Fibroblast of skin of back (primary cell): ENCODE results near the gene ADORA1.

Experiments used
- DNase-seq: peaks from one replicate; pipeline ENCODE4 v3.0.0-alpha.2; 2013

ADORA1 gene

DNA sequence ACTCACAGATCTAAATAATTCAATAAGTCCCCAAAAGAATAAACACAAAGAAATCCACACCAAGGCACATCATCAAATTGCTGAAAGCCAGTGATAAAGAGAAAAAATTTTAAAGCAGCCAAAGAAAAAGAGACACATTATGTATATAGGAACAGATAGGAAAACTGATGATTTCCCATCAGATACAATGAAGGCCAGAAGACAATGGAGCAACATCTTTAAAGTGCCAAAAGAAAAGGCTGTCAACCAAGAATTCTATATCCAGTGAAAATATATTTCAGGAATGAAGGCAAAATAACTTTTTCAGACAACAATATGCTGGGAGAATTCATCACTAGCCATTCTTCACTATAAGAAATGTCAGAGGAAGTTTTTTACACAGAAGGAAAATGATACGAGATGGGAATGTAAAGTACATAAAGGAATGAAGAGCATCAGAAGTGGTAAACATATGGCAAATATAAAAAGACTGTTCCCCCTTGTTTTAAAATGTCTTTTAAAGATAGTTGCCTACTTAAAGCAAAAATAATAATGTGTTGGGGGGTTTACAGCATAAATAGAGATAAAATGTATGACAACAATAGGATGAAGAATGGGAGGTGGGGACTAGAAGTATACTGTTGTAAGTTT lies 32.4 kb upstream of the ADORA1 start:
- no peak for DNase-seq

DNA sequence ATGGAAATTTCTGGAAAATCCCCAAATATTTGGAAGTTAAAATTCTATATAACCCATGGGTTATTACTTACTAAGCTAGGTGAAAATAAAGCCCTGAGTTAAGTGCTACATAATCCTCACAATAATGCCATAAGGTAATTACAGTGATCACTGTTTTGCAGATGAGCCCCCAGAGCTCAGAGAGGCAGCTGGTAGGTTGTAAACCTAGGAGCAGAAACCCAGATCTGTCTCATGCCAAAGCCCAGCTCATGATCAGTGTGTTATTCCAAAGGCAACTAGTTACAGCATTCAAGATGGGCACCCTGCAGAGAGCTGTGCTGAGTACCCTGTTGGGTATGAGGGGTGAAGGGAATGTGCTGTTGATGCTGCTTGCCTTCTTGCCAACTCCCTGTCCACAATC lies 31.0 kb upstream of the ADORA1 start:
- DNase-seq: no peak

DNA sequence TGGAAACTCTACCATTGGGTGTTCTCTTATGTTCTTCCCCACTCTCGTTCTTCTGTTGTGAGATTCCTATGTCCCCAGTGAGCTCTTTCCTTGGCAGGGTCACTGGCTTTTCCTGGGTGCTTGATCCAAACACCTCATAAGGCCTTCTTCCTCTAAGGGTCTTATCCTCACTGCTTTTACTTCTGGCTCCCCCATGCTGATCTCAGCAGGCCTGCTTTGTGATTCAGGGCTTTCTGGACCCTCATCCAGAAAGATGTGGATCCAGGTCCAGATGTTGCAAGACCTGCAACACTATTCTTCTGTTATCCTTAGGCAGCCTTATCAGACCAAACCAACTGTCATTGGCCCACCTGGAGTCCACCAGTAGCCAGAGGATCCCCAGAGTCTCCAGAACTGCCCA lies 30.5 kb upstream of the ADORA1 start:
- DNase-seq: no peak

DNA sequence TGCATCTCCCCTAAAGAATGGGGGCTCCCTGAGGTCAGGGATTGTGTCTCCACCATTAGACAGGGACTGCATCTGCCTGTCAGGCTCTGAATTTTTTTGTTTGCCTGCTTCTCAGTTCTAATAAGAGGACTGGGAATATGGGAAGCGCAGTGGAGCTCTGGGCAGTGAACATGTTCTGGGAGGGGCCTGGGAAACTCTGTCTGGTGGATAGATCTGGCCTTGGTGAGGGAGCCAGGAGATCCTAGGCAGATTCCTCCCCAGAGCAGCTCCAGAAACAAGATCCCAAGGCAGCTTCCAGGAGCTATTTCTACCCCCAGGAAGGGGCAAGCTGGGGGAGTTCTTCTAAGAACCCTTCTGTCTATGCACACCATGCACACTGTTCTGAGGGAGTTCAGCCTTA lies 29.1 kb upstream of the ADORA1 start:
- no peak for DNase-seq

- DNase-seq: no peak
Observed at GRCh38 chr1:203098914-203099520, 28.5 kb upstream of the ADORA1 start.

DNA sequence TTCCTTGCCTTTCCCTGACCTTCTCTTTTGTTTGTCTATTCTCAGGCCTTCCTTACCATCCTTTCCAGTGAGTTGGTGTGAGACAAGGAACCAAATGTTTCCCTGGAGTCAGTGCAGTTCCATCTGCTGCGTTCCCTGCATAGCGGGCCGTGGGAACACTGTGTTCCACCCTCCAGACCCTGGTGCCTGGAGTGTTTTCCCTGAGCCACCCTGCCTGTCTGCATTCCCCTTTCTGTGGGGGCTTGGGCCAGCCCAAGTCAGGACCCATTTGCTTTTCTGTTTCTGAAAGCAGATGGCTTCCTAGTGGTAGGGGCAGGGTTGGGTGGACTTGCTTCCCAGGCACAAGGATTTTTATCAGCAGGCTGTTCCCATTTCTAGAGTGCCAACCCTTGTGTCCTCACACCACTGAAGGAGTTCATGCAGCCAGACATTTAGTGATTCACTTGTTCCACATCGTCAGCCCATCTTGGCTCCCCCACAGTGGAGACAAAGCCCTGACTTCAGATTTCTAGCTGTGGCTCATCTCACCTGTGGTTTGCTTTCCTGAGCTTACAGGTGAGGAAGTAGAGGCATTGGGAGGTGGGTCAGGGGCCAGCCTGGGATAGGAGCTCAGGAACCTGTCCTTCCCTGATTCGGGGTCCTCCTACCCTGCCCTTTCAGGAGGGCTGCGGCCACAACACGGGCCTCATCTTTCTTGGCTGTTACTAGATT lies 27.6 kb upstream of the ADORA1 start:
- DNase-seq: no peak

GRCh38 chr1:203100516-203100869 lies 27.0 kb upstream of the ADORA1 start:
- no peak for DNase-seq

DNA sequence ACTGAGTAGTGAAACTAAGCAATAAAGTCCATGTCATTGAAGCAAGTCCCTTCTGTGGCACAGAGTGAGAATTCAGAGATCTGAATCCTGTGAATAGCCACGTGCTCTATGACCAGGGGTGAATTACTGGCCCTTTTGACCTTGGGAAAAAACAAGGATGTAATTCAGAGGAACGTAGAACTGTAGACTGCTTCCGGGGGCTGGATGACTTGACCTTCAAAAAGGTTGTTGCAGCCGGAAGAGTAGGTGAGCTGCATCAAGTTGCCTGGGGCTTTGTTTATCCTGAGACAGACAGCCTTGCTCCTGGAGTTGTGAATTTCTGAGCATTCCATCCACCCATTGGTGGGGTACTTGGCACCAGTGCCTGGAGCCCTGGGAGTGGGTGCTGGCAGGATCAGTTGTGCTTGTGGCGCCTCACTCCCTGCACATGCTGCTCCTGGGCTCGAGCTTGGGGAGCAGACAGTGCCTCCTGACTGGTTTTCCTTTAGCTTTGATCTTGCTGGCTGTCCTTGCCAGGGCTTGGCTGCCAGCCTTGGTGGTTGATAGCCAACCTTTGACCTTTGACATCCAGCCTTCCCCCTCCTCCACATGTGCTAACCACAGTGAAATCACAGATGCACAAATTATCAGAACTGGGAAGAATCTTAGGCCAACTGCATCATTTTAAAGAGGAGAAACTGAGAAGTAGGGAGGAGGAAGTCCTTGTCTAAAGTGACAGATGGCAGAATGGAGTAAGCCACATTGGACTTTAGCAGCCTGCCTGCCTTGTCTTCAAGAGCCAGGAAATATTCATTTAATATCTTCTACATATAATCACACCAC lies 25.5 kb upstream of the ADORA1 start:
- DNase-seq: no peak

- DNase-seq: no peak
Observed at GRCh38 chr1:203103216-203103615, 24.3 kb upstream of the ADORA1 start.

DNA sequence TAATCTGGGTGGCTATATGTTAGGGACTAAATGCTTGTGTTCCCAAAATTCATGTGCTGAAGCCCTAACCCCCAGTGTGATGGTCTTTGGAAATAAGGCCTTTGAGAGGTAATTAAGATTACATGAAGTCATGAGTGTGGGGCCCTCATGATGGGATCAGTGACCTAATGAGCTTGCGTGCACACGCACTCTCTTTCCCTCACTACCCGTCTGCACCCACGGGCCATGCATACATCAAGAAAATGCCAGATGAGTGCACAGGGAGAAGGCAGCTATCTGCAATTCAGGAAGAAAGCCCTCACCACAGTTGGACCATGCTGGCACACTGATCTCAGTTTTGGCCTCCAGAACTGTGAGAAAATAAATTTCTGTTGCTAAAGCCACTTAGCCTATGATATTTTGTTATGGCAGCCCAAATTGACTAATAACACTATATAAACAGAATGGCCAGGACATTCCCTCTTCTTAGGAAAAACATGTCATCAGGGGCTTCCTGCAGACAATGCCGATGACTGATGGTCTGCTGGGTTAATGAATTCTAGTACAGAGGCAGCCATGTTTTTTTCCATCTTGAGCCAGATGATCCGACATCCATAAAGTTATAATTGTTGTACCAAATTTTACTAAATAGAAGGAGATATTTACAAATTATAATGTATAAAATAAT lies 23.6 kb upstream of the ADORA1 start:
- no peak for DNase-seq

- DNase-seq: no peak
Observed at GRCh38 chr1:203104789-203105390, 22.6 kb upstream of the ADORA1 start.

GRCh38 chr1:203112475-203112874 lies 15.1 kb upstream of the ADORA1 start:
- no peak for DNase-seq

- no peak for DNase-seq
Observed at GRCh38 chr1:203113308-203113707, 14.2 kb upstream of the ADORA1 start.

- no peak for DNase-seq
Observed at GRCh38 chr1:203114202-203114601, 13.3 kb upstream of the ADORA1 start.

- DNase-seq: no peak
Observed at GRCh38 chr1:203116091-203116820, 11.3 kb upstream of the ADORA1 start.

- peak; percentile 49 for DNase-seq
Observed at GRCh38 chr1:203117611-203118575, 9.6 kb upstream of the ADORA1 start.

DNA sequence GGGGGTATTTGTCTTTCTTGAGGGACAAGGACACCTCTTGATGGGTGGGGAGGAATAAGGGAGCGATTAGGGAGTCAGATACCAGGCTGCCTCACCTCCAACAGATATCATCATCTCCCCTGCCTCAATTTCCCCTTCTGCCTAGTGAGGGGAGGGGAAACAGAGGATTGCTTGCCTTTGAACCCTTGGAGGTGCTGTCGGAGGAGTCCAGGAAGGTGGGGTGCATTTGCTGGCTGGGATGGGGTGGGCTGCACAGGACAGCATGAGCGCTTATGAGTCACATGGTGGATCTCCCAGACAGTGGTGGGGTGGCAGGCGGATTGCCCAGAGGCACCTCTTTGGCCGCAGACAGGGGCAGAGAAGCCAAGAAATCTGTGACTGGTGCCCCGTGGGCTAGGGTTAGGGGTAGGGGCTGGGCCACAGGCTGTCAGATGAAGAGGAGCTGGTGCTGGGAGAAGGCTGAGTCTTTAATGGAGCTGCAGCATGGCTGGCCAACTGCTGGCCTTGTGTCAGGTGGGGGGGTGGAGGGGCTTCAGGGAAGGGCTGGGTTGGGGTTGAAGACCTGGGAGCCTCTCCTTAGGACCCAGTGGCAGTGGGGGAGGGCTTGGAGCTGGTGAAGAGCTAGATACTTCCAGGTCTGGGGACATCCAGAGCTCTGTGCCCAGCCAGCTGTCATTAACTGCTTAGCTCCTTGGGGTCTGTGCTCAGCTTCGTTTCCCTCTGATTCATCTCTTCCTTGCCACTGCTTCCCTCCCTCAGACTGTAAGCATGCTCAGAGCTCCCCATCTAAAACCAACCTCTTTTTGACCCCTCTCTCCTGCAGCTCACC lies 7.0 kb upstream of the ADORA1 start:
- DNase-seq: no peak

DNA sequence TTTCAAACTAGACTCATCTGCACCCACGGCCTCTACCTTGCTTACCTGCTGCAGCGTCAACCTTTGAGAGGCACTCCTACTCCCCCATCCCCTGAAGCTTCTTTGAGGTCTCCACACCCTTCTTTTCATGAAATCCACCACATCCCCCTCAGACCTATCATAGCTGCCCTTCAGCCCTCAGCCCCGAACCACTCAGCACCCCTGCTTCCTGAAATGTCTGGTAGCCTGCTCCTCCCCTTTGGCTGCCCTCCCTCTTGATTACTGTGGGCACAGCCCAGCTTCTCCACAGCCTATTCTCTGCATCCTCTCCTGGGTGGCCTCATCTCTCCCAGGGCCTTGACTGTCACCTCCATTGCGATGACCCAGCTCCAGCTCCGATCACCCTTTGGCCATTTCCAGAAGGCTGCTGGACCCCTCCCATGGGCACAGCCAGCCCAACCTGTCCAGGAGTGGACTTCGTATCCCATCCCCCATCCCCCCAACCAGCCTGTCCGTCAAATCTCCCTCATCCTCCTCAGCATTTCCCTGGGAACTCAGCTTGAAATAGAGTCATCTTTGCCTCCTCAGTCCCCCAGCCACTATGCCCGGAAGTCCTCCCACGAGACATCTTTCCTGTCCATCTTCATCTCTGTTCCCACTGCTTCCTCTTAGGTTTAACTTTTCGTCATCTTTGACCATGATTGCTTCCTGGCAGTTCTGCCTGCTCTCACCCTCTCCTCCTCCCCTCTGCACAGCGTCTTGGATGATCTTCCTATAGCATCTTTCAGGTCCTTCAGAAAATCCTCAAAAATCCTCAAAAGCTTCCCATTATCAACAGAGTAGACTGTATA lies 6.1 kb upstream of the ADORA1 start:
- DNase-seq: no peak

DNA sequence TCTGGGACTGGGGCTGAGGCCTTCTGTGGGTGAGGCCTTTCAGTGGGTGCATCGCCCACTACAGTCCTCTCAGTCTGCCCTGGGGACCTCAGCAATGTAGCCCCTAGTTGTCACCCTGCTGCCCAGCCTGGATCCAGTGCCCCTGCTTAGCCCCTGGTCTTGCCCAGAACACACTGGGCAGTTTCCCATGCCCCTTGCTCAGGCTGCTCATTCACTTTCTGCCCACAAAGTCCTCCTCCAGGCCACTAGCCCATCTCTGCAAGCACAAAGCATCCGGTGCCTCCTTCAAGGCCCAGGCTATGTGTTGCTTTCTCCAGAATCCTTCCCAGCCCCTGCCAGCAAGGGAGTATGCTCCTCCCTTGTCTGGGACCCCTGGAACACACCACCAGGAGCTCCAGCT lies 5.4 kb upstream of the ADORA1 start:
- no peak for DNase-seq
